ENCODE results near the gene ATXN10.

The ATXN10 gene

GRCh38 chr22:45871721-45872120 is 200.1 kb downstream of the ATXN10 start:
- CTCF ChIA-PET: no interaction called here
- no peak for TF ChIP-seq CTCF (IDR thresholded peaks at IDR 0.05; ENCODE audit: control extremely low read depth, extremely low read depth, low read depth, missing control alignments)
- POLR2A ChIA-PET: no interaction called here
- no peak for DNase-seq (ENCODE audit: extremely low spot score)

GRCh38 chr22:45872659-45873263 is 201.1 kb downstream of the ATXN10 start:
- no peak for TF ChIP-seq CTCF (IDR thresholded peaks at IDR 0.05; ENCODE audit: control extremely low read depth, extremely low read depth, low read depth, missing control alignments)
- POLR2A ChIA-PET: no interaction called here
- CTCF ChIA-PET: interaction anchor here (1.2 to 8.5 kb wide), 2 partner anchors 9 to 295 kb away, joined by 3 to 47 read pairs; no protein-coding TSS in a partner anchor
- DNase-seq (ENCODE audit: extremely low spot score): no peak

- CTCF ChIA-PET: interaction anchor here (8.5 kb wide), 1 partner anchor 13 kb away, joined by 47 read pairs; no protein-coding TSS in a partner anchor
- POLR2A ChIA-PET: interaction anchor here (0.6 kb wide), 1 partner anchor 13 kb away, joined by 7 read pairs; no protein-coding TSS in a partner anchor
Measured at GRCh38 chr22:45876136-45877035, 204.8 kb downstream of the ATXN10 start.

GRCh38 chr22:45877036-45877380 is 205.4 kb downstream of the ATXN10 start:
- DNase-seq (ENCODE audit: extremely low spot score): no peak
- ChIA-PET CTCF (interaction anchor here (8.5 kb wide), 1 partner anchor 13 kb away, joined by 47 read pairs; no protein-coding TSS in a partner anchor), POLR2A (no interaction called here)

More at GRCh38 chr22:45876136-45877035, 204.8 kb downstream of the ATXN10 start:
- DNase-seq (ENCODE audit: extremely low spot score): no peak
- no peak for TF ChIP-seq CTCF (IDR thresholded peaks at IDR 0.05; ENCODE audit: control extremely low read depth, extremely low read depth, low read depth, missing control alignments)

GRCh38 chr22:45877651-45878050 is 206.0 kb downstream of the ATXN10 start:
- TF ChIP-seq CTCF (IDR thresholded peaks at IDR 0.05; ENCODE audit: control extremely low read depth, extremely low read depth, low read depth, missing control alignments): no peak
- POLR2A ChIA-PET: no interaction called here
- CTCF ChIA-PET: interaction anchor here (8.5 kb wide), 1 partner anchor 14 kb away, joined by 47 read pairs; no protein-coding TSS in a partner anchor
- DNase-seq (ENCODE audit: extremely low spot score): no peak

More at GRCh38 chr22:45877036-45877380, 205.4 kb downstream of the ATXN10 start:
- no peak for TF ChIP-seq CTCF (IDR thresholded peaks at IDR 0.05; ENCODE audit: control extremely low read depth, extremely low read depth, low read depth, missing control alignments)

- ChIA-PET CTCF (interaction anchor here (1.1 to 8.5 kb wide), 2 partner anchors 10 to 15 kb away, joined by 3 to 47 read pairs; no protein-coding TSS in a partner anchor), POLR2A (no interaction called here)
- TF ChIP-seq CTCF (IDR thresholded peaks at IDR 0.05; ENCODE audit: control extremely low read depth, extremely low read depth, low read depth, missing control alignments): no peak
- no peak for DNase-seq (ENCODE audit: extremely low spot score)
Measured at GRCh38 chr22:45878051-45878781, 206.6 kb downstream of the ATXN10 start.

Measured in GM10248 (cell line).